Activated naive CD8-positive, alpha-beta T cell (primary cell): Measurements from ENCODE around the gene NVL.
"Not testable (repeated sequence)": the region's sequence is repeated elsewhere in the genome, so short reads cannot be mapped to it uniquely, and the experiment has no call there.

Experiments
- H3K27ac Mint-ChIP-seq: one replicate; pipeline ENCODE4 v1.8.0; 2021; ENCODE audit warnings: mixed read lengths
- H3K27me3 Mint-ChIP-seq: one replicate; pipeline ENCODE4 v1.8.0; 2021; ENCODE audit warnings: mixed read lengths
- H3K36me3 Mint-ChIP-seq: one replicate; pipeline ENCODE4 v1.8.0; 2021; ENCODE audit warnings: mixed read lengths
- H3K4me1 Mint-ChIP-seq: one replicate; pipeline ENCODE4 v1.8.0; 2021; ENCODE audit warnings: low read depth, mixed read lengths
- H3K4me3 Mint-ChIP-seq: one replicate; pipeline ENCODE4 v1.8.0; 2021; ENCODE audit warnings: mild to moderate bottlenecking, mixed read lengths
- H3K9me3 Mint-ChIP-seq: one replicate; pipeline ENCODE4 v1.8.0; 2021; ENCODE audit warnings: low read depth, mixed read lengths

The NVL gene

GRCh38 chr1:224348137-224348536, 18.2 kb upstream of the NVL start:
- Mint-ChIP-seq H3K4me1 (peaks cover 17% of the 10 kb centered on the region), H3K27me3 (no peaks in the 10 kb centered on the region), H3K27ac (peak overlapping the region; percentile 41), H3K36me3 (peaks cover 7% of the 10 kb centered on the region), H3K4me3 (peak overlapping the region; percentile 32), H3K9me3 (no peaks in the 10 kb centered on the region)

GRCh38 chr1:224343679-224344078, 13.7 kb upstream of the NVL start:
- Mint-ChIP-seq H3K4me3 (no peak overlapping the region), H3K9me3 (no peaks in the 10 kb centered on the region)

GRCh38 chr1:224340453-224341384, 10.7 kb upstream of the NVL start:
- H3K27me3 Mint-ChIP-seq, H3K9me3 Mint-ChIP-seq, H3K27ac Mint-ChIP-seq, H3K36me3 Mint-ChIP-seq, H3K4me1 Mint-ChIP-seq: not testable (repeated sequence)
- peak overlapping the region; percentile 72 for H3K4me3 Mint-ChIP-seq

More at GRCh38 chr1:224343679-224344078, 13.7 kb upstream of the NVL start:
- H3K36me3 Mint-ChIP-seq, result peaks cover 7% of the 10 kb centered on the region
- no peaks in the 10 kb centered on the region for H3K27me3 Mint-ChIP-seq
- H3K27ac Mint-ChIP-seq, result no peak overlapping the region
- peaks cover 17% of the 10 kb centered on the region for H3K4me1 Mint-ChIP-seq

- no peaks in the 10 kb centered on the region for H3K9me3 Mint-ChIP-seq
- no peaks in the 10 kb centered on the region for H3K27me3 Mint-ChIP-seq
- H3K27ac Mint-ChIP-seq, result no peak overlapping the region
- no peak overlapping the region for H3K4me3 Mint-ChIP-seq
- H3K4me1 Mint-ChIP-seq, result peaks cover 3% of the 10 kb centered on the region
- peaks cover 4% of the 10 kb centered on the region for H3K36me3 Mint-ChIP-seq
Observed at GRCh38 chr1:224339442-224340033, 9.6 kb upstream of the NVL start.

GRCh38 chr1:224338150-224338838, 8.3 kb upstream of the NVL start:
- Mint-ChIP-seq H3K4me1 (peaks cover 15% of the 10 kb centered on the region), H3K4me3 (no peak overlapping the region), H3K36me3 (no peaks in the 10 kb centered on the region), H3K9me3 (no peaks in the 10 kb centered on the region), H3K27ac (no peak overlapping the region), H3K27me3 (no peaks in the 10 kb centered on the region)

GRCh38 chr1:224333939-224334786, 4.2 kb upstream of the NVL start:
- H3K36me3 Mint-ChIP-seq, result no peaks in the 10 kb centered on the region
- no peaks in the 10 kb centered on the region for H3K27me3 Mint-ChIP-seq
- no peaks in the 10 kb centered on the region for H3K9me3 Mint-ChIP-seq
- peak overlapping the region; percentile 88 for H3K27ac Mint-ChIP-seq
- peak overlapping the region; percentile 8 for H3K4me3 Mint-ChIP-seq
- H3K4me1 Mint-ChIP-seq, result peaks cover 26% of the 10 kb centered on the region

GRCh38 chr1:224333309-224333926, 3.4 kb upstream of the NVL start:
- H3K9me3 Mint-ChIP-seq, result no peaks in the 10 kb centered on the region
- peaks cover 31% of the 10 kb centered on the region for H3K4me1 Mint-ChIP-seq
- H3K27me3 Mint-ChIP-seq, result no peaks in the 10 kb centered on the region
- peak overlapping the region; percentile 88 for H3K27ac Mint-ChIP-seq
- peak overlapping the region; percentile 21 for H3K4me3 Mint-ChIP-seq
- H3K36me3 Mint-ChIP-seq, result no peaks in the 10 kb centered on the region

- Mint-ChIP-seq H3K27ac (no peak overlapping the region), H3K9me3 (no peaks in the 10 kb centered on the region), H3K27me3 (no peaks in the 10 kb centered on the region), H3K36me3 (no peaks in the 10 kb centered on the region), H3K4me3 (no peak overlapping the region), H3K4me1 (peaks cover 43% of the 10 kb centered on the region)
Observed at GRCh38 chr1:224331824-224332223, 1.9 kb upstream of the NVL start.

- H3K36me3 Mint-ChIP-seq, result no peaks in the 10 kb centered on the region
- peak overlapping the region; percentile 99 for H3K4me3 Mint-ChIP-seq
- H3K27me3 Mint-ChIP-seq, result no peaks in the 10 kb centered on the region
- H3K4me1 Mint-ChIP-seq, result peaks cover 45% of the 10 kb centered on the region
- peak overlapping the region; percentile 100 for H3K27ac Mint-ChIP-seq
- H3K9me3 Mint-ChIP-seq, result no peaks in the 10 kb centered on the region
Observed at GRCh38 chr1:224331326-224331725, 1.4 kb upstream of the NVL start.

GRCh38 chr1:224329484-224329841, 509 bp downstream of the NVL start:
- Mint-ChIP-seq H3K4me1 (peaks cover 48% of the 10 kb centered on the region), H3K9me3 (no peaks in the 10 kb centered on the region), H3K27ac (peak overlapping the region; percentile 100), H3K27me3 (no peaks in the 10 kb centered on the region), H3K36me3 (no peaks in the 10 kb centered on the region), H3K4me3 (peak overlapping the region; percentile 99)

- Mint-ChIP-seq H3K4me3 (peak overlapping the region; percentile 99), H3K27me3 (no peaks in the 10 kb centered on the region), H3K36me3 (no peaks in the 10 kb centered on the region), H3K27ac (peak overlapping the region; percentile 79), H3K4me1 (peaks cover 46% of the 10 kb centered on the region), H3K9me3 (no peaks in the 10 kb centered on the region)
Observed at GRCh38 chr1:224328644-224329043, 1.3 kb downstream of the NVL start.

- Mint-ChIP-seq H3K9me3 (no peaks in the 10 kb centered on the region), H3K27ac (no peak overlapping the region), H3K4me3 (no peak overlapping the region), H3K27me3 (no peaks in the 10 kb centered on the region), H3K36me3 (no peaks in the 10 kb centered on the region), H3K4me1 (peaks cover 54% of the 10 kb centered on the region)
Observed at GRCh38 chr1:224325959-224326358, 4.0 kb downstream of the NVL start.

GRCh38 chr1:224321706-224322105, 8.3 kb downstream of the NVL start:
- Mint-ChIP-seq H3K9me3 (no peaks in the 10 kb centered on the region), H3K4me3 (no peak overlapping the region), H3K27me3 (no peaks in the 10 kb centered on the region), H3K36me3 (no peaks in the 10 kb centered on the region), H3K4me1 (peaks cover 33% of the 10 kb centered on the region), H3K27ac (peak overlapping the region; percentile 18)

GRCh38 chr1:224317383-224318045, 12.5 kb downstream of the NVL start:
- H3K27ac Mint-ChIP-seq, result no peak overlapping the region

More at GRCh38 chr1:224317383-224318045, 12.5 kb downstream of the NVL start:
- Mint-ChIP-seq H3K27me3 (no peaks in the 10 kb centered on the region), H3K4me3 (no peak overlapping the region), H3K36me3 (no peaks in the 10 kb centered on the region), H3K4me1 (peaks cover 17% of the 10 kb centered on the region), H3K9me3 (no peaks in the 10 kb centered on the region)
